Pancreas (tissue), 10 donors: ENCODE measurements around the gene PPM1M. TPM values are rescaled to one million over a fixed set of nuclear protein-coding genes. Genes with fewer than 3 reads are reported as not detected.

Experiments used
- ATAC-seq, 4 donors: fragments of 200-7000 bp; cut with Tn5 transposase; one replicate each; pipeline versions ENCODE4 v1.8.0 to v1.9.1; 2020; ENCODE audit warnings: mild to moderate bottlenecking in 4 of 4, moderate library complexity in 4 of 4
- DNase-seq, 6 donors: peaks; one replicate each; pipeline ENCODE4 v3.0.0-alpha.2; 2020
- FAIRE-seq: peaks from 2 replicates; lab custom pipeline; 2012; peaks lifted over from hg19 to GRCh38; lab: Jason Lieb, UNC
- H3K27ac ChIP-seq, 4 donors: fragments of 200-600 bp; sonication (generic); 1 replicate in 3 of 4; 2 replicates in 1 of 4; pipeline versions ENCODE4 v1.5.0 to v1.8.0; 2020
- H3K27me3 ChIP-seq, 4 donors: fragments of 200-600 bp; one replicate each; pipeline ENCODE4 v1.8.0; 2021
- H3K36me3 ChIP-seq, 3 donors: fragments of 200-600 bp; sonication (generic) in 1 of 3; one replicate each; pipeline versions ENCODE4 v1.5.0 to v1.8.0; 2020 to 2021
- H3K4me1 ChIP-seq, 3 donors: fragments of 200-600 bp; one replicate each; pipeline ENCODE4 v1.8.0; 2021
- H3K4me3 ChIP-seq, 4 donors: fragments of 200-600 bp; sonication (generic) in 2 of 4; one replicate each; pipeline versions ENCODE4 v1.5.0 to v1.8.0; 2020 to 2021
- H3K9me3 ChIP-seq, 4 donors: fragments of 200-600 bp; one replicate each; pipeline ENCODE4 v1.8.0; 2021
- CTCF ChIP-seq, 4 donors: fragments of 200-600 bp; sonication (generic) in 3 of 4; IDR thresholded peaks; one replicate each; pipeline versions ENCODE4 v1.5.0 to v1.8.0; 2021; ENCODE audit warnings: antibody characterized with exemption in 4 of 4
- WGBS, 2 donors: extraction: QIAGEN DNeasy Blood & Tissue Kit; methylation state at CpG; one replicate each; pipeline ENCODE4 v1.1.7; 2013; 5-methylcytosine and 5-hydroxymethylcytosine counted together
- intact Hi-C, 3 donors: fragments of 100-400 bp; cut with DNase I; formaldehyde crosslinking; loops; one replicate each; pipeline versions ENCODE4 v1.11.1 to v1.14.2; 2022
- polyA plus RNA-seq, 2 donors: library from polyadenylated mRNA; stranded (reverse); fragments of 200-250 nt; gene quantifications; one replicate each; pipeline ENCODE4 v1.2.3, GENCODE V29; 2013
- total RNA-seq, 6 donors: library from RNA; stranded (reverse); fragmentation: NEBNext Ultra II Directional in 4 of 6; extraction: Animal tissue kit (Norgen Biotek cat#: 25700) in 4 of 6; gene quantifications; one replicate each; pipeline versions ENCODE4 v1.2.1 to v1.2.4, GENCODE V29; 2021 to 2023
- donor health status: healthy with polysubstance abuse.
- donor health status: DM: no; HTN: no; CAD: no; lungs with moderate emphysema.
- donor health status: DM: no; HTN: no; CAD: no.
- donor health status: control.
- donor health status: control.
- donor health status: Bipolar disorder and iron deficiency.
- donor health status: DM: yes; HTN: yes; CAD: no.
- donor health status: DM: no; HTN: no; CAD: no.
- donor health status: DM: no; HTN: no; CAD: no.
- donor health status: DM: yes; HTN: yes; CAD: no.

The PPM1M gene
- total and polyA plus RNA-seq, 8 donors: 4.0 to 15.2 (median 7.7) TPM

GRCh38 chr3:52218454-52218853, 27.1 kb upstream of the PPM1M start:
- Histone ChIP-seq H3K4me3 (no peak overlapping the region), H3K4me1 (peaks cover 13 to 16% (median 15%) of the 10 kb centered on the region in 3 donors), H3K9me3 (no peaks in the 10 kb centered on the region), H3K36me3 (peaks cover 0 to 15% (median 5%) of the 10 kb centered on the region in 3 donors), H3K27me3 (no peaks in the 10 kb centered on the region), H3K27ac (peak overlapping the region in 2 of 4 donors; percentile 52 to 82)
- FAIRE-seq: no peak
- ATAC-seq: no peak
- 86 to 87% methylated on average over 12 of the region's 12 CpGs for WGBS, 2 donors
- DNase-seq: peak in 3 of 6 donors; percentile 19 to 43 (median 33)
- no peak for TF ChIP-seq CTCF (IDR thresholded peaks at IDR 0.05)
- intact Hi-C loops: no loop called here

GRCh38 chr3:52218937-52219650, 26.5 kb upstream of the PPM1M start:
- H3K4me3 ChIP-seq: no peak overlapping the region
- TF ChIP-seq CTCF (IDR thresholded peaks at IDR 0.05): no peak
- intact Hi-C loops: no loop called here
- peak overlapping the region in 2 of 4 donors; percentile 41 to 52 for H3K27ac ChIP-seq
- H3K36me3 ChIP-seq: peaks cover 0 to 8% (median 5%) of the 10 kb centered on the region in 3 donors
- H3K4me1 ChIP-seq: peaks cover 13 to 16% (median 15%) of the 10 kb centered on the region in 3 donors
- H3K27me3 ChIP-seq: no peaks in the 10 kb centered on the region
- H3K9me3 ChIP-seq: no peaks in the 10 kb centered on the region
- FAIRE-seq (no peak), ATAC-seq (no peak), DNase-seq (peak in 1 of 6 donors; percentile 54)
- 61 to 66% methylated on average over 6 of the region's 6 CpGs for WGBS, 2 donors

- H3K27me3 ChIP-seq: no peaks in the 10 kb centered on the region
- H3K36me3 ChIP-seq: no peaks in the 10 kb centered on the region
- intact Hi-C loops: loop anchor here in 2 of 3 donors (5.0 to 10.0 kb wide), 3 partner anchors 54 to 122 kb away; partner anchors contain the start of gene WDR82 (in 1 of the 2)
- 31 to 33% methylated on average over 9 of the region's 9 CpGs for WGBS, 2 donors
- H3K9me3 ChIP-seq: no peaks in the 10 kb centered on the region
- peak; percentile 33 to 74 (median 72) for ATAC-seq
- peaks cover 13 to 16% (median 15%) of the 10 kb centered on the region in 3 donors for H3K4me1 ChIP-seq
- H3K4me3 ChIP-seq: no peak overlapping the region
- no peak overlapping the region for H3K27ac ChIP-seq
- peak; percentile 67 to 95 (median 85) for DNase-seq
- no peak for FAIRE-seq
- peak; percentile 80 to 95 (median 85) for TF ChIP-seq CTCF (IDR thresholded peaks at IDR 0.05)
These were observed 25.1 kb upstream of the PPM1M start for GRCh38 chr3:52220380-52221026.

- DNase-seq (peak in 2 of 6 donors; percentile 43 to 73), ATAC-seq (no peak), FAIRE-seq (no peak)
- no peaks in the 10 kb centered on the region for H3K9me3 ChIP-seq
- intact Hi-C loops: loop anchor here in 2 of 3 donors (5.0 to 10.0 kb wide), 3 partner anchors 54 to 121 kb away; partner anchors contain the start of gene WDR82 (in 1 of the 2)
- 89 to 90% methylated on average over 27 of the region's 27 CpGs for WGBS, 2 donors
- peaks cover 13 to 16% (median 14%) of the 10 kb centered on the region in 3 donors for H3K4me1 ChIP-seq
- TF ChIP-seq CTCF (IDR thresholded peaks at IDR 0.05): no peak
- no peak overlapping the region for H3K27ac ChIP-seq
- no peaks in the 10 kb centered on the region for H3K36me3 ChIP-seq
- H3K4me3 ChIP-seq: no peak overlapping the region
- no peaks in the 10 kb centered on the region for H3K27me3 ChIP-seq
These were observed 24.4 kb upstream of the PPM1M start for GRCh38 chr3:52221141-52221562.
